ENCODE data around the gene BTBD16.

- TF ChIP-seq, protein P1, sequence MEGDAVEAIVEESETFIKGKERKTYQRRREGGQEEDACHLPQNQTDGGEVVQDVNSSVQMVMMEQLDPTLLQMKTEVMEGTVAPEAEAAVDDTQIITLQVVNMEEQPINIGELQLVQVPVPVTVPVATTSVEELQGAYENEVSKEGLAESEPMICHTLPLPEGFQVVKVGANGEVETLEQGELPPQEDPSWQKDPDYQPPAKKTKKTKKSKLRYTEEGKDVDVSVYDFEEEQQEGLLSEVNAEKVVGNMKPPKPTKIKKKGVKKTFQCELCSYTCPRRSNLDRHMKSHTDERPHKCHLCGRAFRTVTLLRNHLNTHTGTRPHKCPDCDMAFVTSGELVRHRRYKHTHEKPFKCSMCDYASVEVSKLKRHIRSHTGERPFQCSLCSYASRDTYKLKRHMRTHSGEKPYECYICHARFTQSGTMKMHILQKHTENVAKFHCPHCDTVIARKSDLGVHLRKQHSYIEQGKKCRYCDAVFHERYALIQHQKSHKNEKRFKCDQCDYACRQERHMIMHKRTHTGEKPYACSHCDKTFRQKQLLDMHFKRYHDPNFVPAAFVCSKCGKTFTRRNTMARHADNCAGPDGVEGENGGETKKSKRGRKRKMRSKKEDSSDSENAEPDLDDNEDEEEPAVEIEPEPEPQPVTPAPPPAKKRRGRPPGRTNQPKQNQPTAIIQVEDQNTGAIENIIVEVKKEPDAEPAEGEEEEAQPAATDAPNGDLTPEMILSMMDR (IDR thresholded peaks at IDR 0.05): no peak
- no peak for TF ChIP-seq POLR2AphosphoS5 (IDR thresholded peaks at IDR 0.05)
These were observed 26.0 kb upstream of the BTBD16 start for GRCh38 chr10:122245136-122245535.

All from breast epithelium (tissue), 3 donors.